ENCODE measurements around the gene SH3RF3. TPM values are rescaled to one million over a fixed set of nuclear protein-coding genes. Genes with fewer than 3 reads are reported as not detected.
A peak's percentile ranks its signal among the peaks of the same experiment; 100 is the strongest.

Gene SH3RF3
- total and polyA plus RNA-seq, 9 of the 15 experiments (the other 6 are each of a cell fraction or from before 2014, with no cell fraction given), result 0.02 TPM; not detected in 8

- ATAC-seq (peak; percentile 47; the same call in 1 of the 3 replicates), FAIRE-seq (no peak), DNase-seq (ENCODE audit: extremely low read depth in 1 of 4, low spot score in 3 of 4) (no peak)
- no peak overlapping the region for H3K27ac ChIP-seq (ENCODE audit: extremely low read depth, low read depth, low read length)
- WGBS (ENCODE audit: insufficient coverage, low coverage, missing lambda C conversion rate), result 0% methylated on average over 4 of the region's 4 CpGs
- H3K79me2 ChIP-seq (ENCODE audit: control insufficient read depth, insufficient read depth, low read length), result no peaks in the 10 kb centered on the region
- no peak for TF ChIP-seq FOXP1 (CRISPR knock-in tag; IDR thresholded peaks at IDR 0.05)
- no peak for TF ChIP-seq THRAP3 (IDR thresholded peaks at IDR 0.05; ENCODE audit: borderline replicate concordance)
- TF ChIP-seq ZBTB33 (CRISPR knock-in tag; IDR thresholded peaks at IDR 0.05), result no peak
- no peak for TF ChIP-seq ESRRA (IDR thresholded peaks at IDR 0.05; ENCODE audit: borderline replicate concordance, low read depth)
- no peak for TF ChIP-seq ZNF740 (CRISPR knock-in tag; IDR thresholded peaks at IDR 0.05)
- no peak for TF ChIP-seq ZNF740 (tag; IDR thresholded peaks at IDR 0.05)
- TF ChIP-seq NUFIP1 (IDR thresholded peaks at IDR 0.05; ENCODE audit: partially characterized antibody), result no peak
- TF ChIP-seq ZNF318 (IDR thresholded peaks at IDR 0.05; ENCODE audit: borderline replicate concordance in 1 of 2, low read depth in 1 of 2), result no peak
- TF ChIP-seq XRCC3 (IDR thresholded peaks at IDR 0.05), result no peak
- TF ChIP-seq KHSRP (IDR thresholded peaks at IDR 0.05), result no peak
- TF ChIP-seq PHB (CRISPR knock-in tag; IDR thresholded peaks at IDR 0.05), result no peak
- in situ Hi-C loops (cut with MboI) (no loop called here), intact Hi-C loops (cut with micrococcal nuclease) (no loop called here)
- no TSS peak for BruUV-seq (replicated peaks)
- H3K4me3 ChIP-seq, result no peak overlapping the region
- H3K9ac ChIP-seq (ENCODE audit: insufficient read depth in 1 of 2, low read depth in 2 of 2, low read length in 2 of 2), result no peak overlapping the region
- no peak overlapping the region for H3K4me2 ChIP-seq (ENCODE audit: insufficient read depth, low read length)
- H3K9me1 ChIP-seq (ENCODE audit: control insufficient read depth, insufficient read depth, low read length), result no peaks in the 10 kb centered on the region
- no peak overlapping the region for H2AFZ ChIP-seq (ENCODE audit: low read depth, low read length)
- peaks cover 0 to 27% of the 10 kb centered on the region in 2 experiments; a peak in 4 of 5 replicates for H3K27me3 ChIP-seq (ENCODE audit: control insufficient read depth in 2 of 2, insufficient read depth in 2 of 2, low read length in 2 of 2)
- H3K36me3 ChIP-seq (ENCODE audit: control insufficient read depth, insufficient read depth, low read length), result no peaks in the 10 kb centered on the region
- no peaks in the 10 kb centered on the region for H3K9me3 ChIP-seq (replicated peaks; ENCODE audit: control insufficient read depth, insufficient read depth, low read depth, low read length)
- H4K20me1 ChIP-seq (replicated peaks; ENCODE audit: control insufficient read depth, insufficient read depth, low read length), result no peaks in the 10 kb centered on the region
- ChIA-PET POLR2A (no interaction called here), CTCF (ENCODE audit: low intra/inter-chr PET ratio) (no interaction called here)
- no peaks in the 10 kb centered on the region for H3K4me1 ChIP-seq (replicated peaks in 1 of 2; ENCODE audit: control insufficient read depth in 2 of 2, insufficient read depth in 2 of 2, low read length in 2 of 2)
These were observed 166.7 kb downstream of the SH3RF3 start for GRCh38 chr2:109295781-109296117.
